ENCODE measurements around the gene OVOL3.
A peak's percentile ranks its signal among the peaks of the same experiment; 100 is the strongest.
"Not testable (repeated sequence)": the region's sequence is repeated elsewhere in the genome, so short reads cannot be mapped to it uniquely, and the experiment has no call there.

The OVOL3 gene

DNA sequence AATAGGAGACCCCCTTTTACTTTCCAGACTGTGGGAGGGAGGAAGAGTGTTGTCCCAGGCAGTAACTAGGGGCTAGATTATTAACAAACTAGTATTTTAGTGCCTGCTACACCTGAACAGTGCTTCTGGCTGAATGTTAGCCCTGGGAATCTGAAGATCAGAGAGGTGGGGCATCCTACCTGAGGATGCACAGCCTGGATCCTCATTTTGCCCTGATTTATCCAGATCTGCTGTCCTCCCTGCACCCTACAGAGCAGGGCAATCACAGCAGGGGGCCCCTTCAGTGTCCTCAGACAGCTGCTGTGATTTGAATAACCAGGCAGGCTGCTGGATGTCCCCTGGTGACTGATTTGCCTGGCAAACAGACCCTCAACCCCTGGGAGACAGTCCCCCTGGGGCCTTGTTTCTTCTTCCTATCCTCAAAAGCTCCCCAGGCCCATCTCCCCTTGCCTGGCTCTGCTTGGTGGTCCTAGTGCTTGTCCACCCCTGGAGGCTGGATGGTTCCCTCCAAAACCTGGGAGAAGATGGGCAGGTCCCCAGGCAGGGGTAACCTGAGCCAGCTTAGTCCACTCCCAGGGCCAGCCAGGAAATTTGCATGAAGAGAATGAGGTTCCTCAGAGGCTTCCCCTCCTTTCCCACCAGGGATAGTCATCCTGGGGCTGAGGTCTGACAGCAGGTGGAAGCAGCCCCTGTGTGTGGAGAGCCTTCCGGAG is at the start of gene OVOL3:
Gene OVOL3, plus strand, starts transcription at position 657 of the 713 bp plus-strand sequence. CDS start 60 bp downstream, outside the sequence.
- peak; percentile 71 for DNase-seq (ENCODE audit: low spot score)

GRCh38 chr19:36061367-36061766 is 49.6 kb upstream of the OVOL3 start:
- no peak for DNase-seq (ENCODE audit: low spot score)

GRCh38 chr19:36064826-36065225 is 46.1 kb upstream of the OVOL3 start:
- no peak for DNase-seq (ENCODE audit: low spot score)

- DNase-seq (ENCODE audit: low spot score) = no peak
Measured at GRCh38 chr19:36067681-36068080, 43.3 kb upstream of the OVOL3 start.

DNA sequence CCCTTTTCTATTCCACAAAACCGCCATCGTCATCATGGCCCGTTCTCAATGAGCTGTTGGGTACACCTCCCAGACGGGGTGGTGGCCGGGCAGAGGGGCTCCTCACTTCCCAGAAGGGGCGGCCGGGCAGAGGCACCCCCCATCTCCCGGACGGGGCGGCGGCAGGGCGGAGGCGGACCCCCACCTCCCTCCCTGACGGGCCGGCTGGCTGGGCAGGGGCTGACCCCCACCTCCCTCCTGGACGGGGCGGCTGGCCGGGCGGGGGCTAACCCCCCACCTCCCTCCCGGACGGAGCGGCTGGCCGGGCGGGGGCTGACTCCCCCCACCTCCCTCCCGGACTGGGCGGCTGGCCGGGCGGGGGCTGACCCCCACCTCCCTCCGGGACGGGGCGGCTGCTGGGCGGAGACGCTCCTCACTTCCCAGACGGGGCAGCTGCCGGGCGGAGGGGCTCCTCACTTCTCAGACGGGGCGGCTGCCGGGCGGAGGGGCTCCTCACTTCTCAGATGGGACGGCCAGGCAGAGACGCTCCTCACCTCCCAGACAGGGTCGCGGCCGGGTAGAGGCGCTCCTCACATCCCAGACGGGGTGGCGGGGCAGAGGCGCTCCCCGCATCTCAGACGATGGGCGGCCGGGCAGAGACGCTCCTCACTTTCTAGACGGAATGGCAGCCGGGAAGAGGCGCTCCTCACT is 42.0 kb upstream of the OVOL3 start:
- DNase-seq (ENCODE audit: low spot score) = not testable (repeated sequence)

- no peak for DNase-seq (ENCODE audit: low spot score)
Measured at GRCh38 chr19:36072081-36072480, 38.9 kb upstream of the OVOL3 start.

- no peak for DNase-seq (ENCODE audit: low spot score)
Measured at GRCh38 chr19:36073121-36073876, 37.6 kb upstream of the OVOL3 start.

GRCh38 chr19:36079389-36079945 is 31.5 kb upstream of the OVOL3 start:
- DNase-seq (ENCODE audit: low spot score) = no peak

DNA sequence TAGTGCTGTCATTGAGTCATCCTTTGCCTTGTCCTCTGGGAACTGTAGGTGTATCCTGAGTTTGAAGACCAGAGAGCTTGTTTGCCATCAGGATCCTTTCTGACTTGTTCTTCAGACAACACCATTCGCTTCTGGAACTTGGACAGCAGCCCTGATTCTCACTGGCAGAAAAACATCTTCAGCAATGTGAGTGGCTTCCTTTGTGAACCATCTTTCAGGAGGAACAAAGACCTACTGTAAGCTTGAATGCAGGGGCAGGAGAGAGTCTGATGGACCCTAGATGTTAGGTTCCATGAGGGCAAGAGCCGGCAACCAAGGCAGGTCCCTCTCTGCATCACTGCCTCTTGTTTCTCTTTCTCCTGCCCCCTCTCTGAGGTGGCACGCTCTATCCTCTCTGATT is 29.6 kb upstream of the OVOL3 start:
- DNase-seq (ENCODE audit: low spot score) = no peak

- no peak for DNase-seq (ENCODE audit: low spot score)
Measured at GRCh38 chr19:36081894-36082293, 29.0 kb upstream of the OVOL3 start.

DNA sequence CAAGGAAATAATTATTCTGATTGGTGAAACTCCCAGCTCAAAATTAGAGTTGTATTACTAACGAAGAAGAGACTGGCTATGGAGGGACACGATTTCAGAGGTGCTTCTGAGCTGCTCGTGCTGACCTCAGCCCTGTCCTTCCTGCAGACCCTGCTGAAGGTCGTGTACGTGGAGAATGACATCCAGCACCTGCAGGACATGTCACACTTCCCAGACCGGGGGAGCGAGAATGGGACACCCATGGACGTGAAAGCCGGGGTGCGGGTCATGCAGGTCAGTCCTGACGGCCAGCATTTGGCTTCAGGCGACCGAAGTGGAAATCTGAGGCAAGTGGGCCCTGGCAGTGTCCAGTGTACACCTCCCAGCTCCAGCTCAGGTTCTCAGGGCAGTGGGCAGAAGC is 28.0 kb upstream of the OVOL3 start:
- no peak for DNase-seq (ENCODE audit: low spot score)

- no peak for DNase-seq (ENCODE audit: low spot score)
Measured at GRCh38 chr19:36084231-36085009, 26.5 kb upstream of the OVOL3 start.

DNA sequence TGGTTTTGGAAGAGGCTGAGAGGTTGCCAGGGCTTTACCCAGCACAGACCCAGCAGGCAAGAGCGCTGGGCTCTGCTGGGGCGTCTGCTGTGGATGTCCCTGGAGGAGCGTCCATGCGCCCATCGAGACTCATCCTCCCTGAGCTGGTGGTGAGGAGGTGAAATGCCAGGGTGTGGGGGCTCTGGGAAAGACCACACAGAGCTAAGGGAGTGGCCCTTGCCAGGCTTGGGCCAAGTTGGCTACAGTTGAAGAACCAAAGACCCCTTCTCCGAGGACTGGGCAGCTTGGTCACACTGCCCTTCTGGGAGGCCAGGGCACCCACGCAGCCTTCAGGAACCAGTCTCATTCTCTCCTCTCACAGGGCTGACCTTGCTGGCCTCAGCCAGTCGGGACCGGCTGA is 24.6 kb upstream of the OVOL3 start:
- DNase-seq (ENCODE audit: low spot score) = no peak

GRCh38 chr19:36089847-36090246 is 21.1 kb upstream of the OVOL3 start:
- no peak for DNase-seq (ENCODE audit: low spot score)

DNA sequence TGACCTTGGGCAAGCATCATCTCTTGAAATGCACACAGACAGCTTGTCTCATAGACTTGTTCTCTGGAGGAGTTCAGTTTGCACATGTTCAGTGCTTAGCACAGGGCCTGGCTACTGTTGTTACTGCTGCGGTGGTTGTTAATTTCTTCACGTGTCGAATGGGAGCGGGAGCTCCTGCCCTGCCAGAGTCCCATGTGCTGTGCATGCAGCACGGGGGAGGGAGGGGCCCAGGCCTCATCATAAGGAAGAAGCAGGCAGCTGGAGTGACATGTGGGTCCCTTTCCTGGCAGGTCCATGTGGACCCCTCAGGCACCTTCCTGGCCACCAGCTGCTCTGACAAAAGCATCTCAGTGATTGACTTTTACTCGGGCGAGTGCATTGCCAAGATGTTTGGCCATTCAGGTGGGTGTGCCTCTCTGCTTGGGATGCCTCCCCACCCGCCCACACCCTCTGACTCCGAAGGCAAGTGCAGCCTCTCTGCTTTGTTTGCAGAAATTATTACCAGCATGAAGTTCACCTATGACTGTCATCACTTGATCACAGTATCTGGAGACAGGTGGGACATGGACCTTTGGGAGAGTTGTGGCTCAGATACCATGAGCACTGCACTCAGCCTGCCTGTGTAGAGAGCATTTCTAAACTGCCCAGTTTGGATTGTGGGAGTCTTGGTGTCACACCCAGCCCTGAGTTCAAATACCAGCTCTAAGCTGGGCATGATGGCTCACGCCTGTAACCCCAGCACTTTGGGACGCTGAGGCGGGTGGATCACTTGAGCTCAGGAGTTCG is 19.8 kb upstream of the OVOL3 start:
- no peak for DNase-seq (ENCODE audit: low spot score)

GRCh38 chr19:36092566-36092965 is 18.4 kb upstream of the OVOL3 start:
- no peak for DNase-seq (ENCODE audit: low spot score)

DNA sequence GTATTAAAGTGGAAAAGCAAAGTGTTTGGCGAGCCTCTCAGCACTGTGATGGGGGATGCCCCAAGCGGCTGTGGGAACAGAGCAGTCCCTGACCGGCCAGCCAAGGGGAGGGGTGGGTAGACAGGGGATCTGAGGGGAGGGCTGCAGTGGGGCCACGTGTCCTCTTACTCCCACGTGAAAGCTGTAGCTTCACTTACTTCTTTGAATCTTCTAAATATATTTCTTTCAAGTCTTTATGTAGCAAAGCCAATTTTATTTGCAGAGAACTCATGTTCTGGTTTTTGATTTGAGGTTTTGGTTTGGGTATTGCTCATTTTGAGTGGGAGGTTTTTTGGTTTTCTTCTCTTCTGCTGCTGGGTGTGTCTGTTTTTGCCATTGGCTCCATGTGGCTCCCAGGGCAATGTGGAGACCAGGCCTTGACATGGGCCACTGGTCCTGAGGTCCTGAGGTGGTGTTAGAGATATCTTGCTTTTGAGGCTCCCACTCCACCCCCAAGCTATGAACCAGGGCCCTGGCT is 17.7 kb upstream of the OVOL3 start:
- no peak for DNase-seq (ENCODE audit: low spot score)

- DNase-seq (ENCODE audit: low spot score) = no peak
Measured at GRCh38 chr19:36093687-36094086, 17.3 kb upstream of the OVOL3 start.

DNA sequence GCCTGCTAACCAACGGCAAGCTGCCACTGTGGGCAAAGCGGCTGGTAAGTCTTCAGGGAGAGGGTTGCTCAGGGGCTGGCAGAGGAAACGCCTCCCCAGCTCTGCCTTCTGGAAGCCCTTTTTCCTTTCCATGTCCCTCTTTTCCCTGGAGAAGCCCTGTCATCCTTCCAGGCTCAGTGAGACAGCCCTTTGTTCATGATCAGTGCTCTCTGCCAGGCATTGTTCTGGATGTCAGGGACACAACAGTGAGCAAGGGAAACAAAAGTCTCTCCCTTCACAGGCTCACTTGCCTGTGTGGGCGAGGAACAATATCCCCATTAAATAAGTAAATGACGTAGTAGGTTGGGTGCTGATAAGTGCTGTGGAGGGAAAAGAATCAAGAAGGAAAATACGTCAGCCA is 13.9 kb upstream of the OVOL3 start:
- DNase-seq (ENCODE audit: low spot score) = no peak

- DNase-seq (ENCODE audit: low spot score) = no peak
Measured at GRCh38 chr19:36099166-36099785, 11.7 kb upstream of the OVOL3 start.
